GM12891 (cell line): ENCODE results near the gene SLC25A6.
"Not testable (repeated sequence)": the region's sequence is repeated elsewhere in the genome, so short reads cannot be mapped to it uniquely, and the experiment has no call there.

Experiments used
- DNase-seq: peaks from one replicate; pipeline ENCODE4 v3.0.0; 2011; ENCODE audit warnings: low spot score; ENCODE audit not compliant: insufficient read length
- FAIRE-seq: peaks from 2 replicates; lab custom pipeline; 2011; peaks lifted over from hg19 to GRCh38; lab: Jason Lieb, UNC
- PAX5 ChIP-seq: IDR thresholded peaks from 2 replicates; pipeline ENCODE4 v1.6.1; 2011; ENCODE audit warnings: low read length, moderate library complexity, mild to moderate bottlenecking; ENCODE audit not compliant: insufficient read depth, severe bottlenecking
- POLR2A ChIP-seq: IDR thresholded peaks from 2 replicates; pipeline ENCODE4 v1.6.1; 2011; ENCODE audit warnings: low read depth, low read length, control low read depth
- POLR2AphosphoS5 ChIP-seq: IDR thresholded peaks from 2 replicates; pipeline ENCODE4 v1.6.1; 2011; ENCODE audit warnings: low read depth, low read length, control low read depth
- POU2F2 ChIP-seq: IDR thresholded peaks from 2 replicates; pipeline ENCODE4 v1.6.1; 2011; ENCODE audit warnings: low read depth, mild to moderate bottlenecking, control low read depth, low read length, moderate library complexity
- SPI1 ChIP-seq: IDR thresholded peaks from 2 replicates; pipeline ENCODE4 v1.6.1; 2011; ENCODE audit warnings: low read depth, low read length, control low read depth
- TAF1 ChIP-seq: IDR thresholded peaks from 2 replicates; pipeline ENCODE4 v1.6.1; 2011; ENCODE audit warnings: low read depth, low read length, control low read depth

The SLC25A6 gene

GRCh38 chrX:1411326-1411725, 19.4 kb upstream of the SLC25A6 start:
- DNase-seq (no peak), FAIRE-seq (no peak)
- TF ChIP-seq TAF1: no peak
- TF ChIP-seq POU2F2: no peak
- TF ChIP-seq SPI1: no peak
- no peak for TF ChIP-seq POLR2AphosphoS5
- no peak for TF ChIP-seq POLR2A
- no peak for TF ChIP-seq PAX5

- no peak for DNase-seq
- no peak for TF ChIP-seq POLR2A
- TF ChIP-seq POU2F2: no peak
- TF ChIP-seq PAX5: no peak
- no peak for TF ChIP-seq TAF1
- no peak for TF ChIP-seq SPI1
- FAIRE-seq: peak; percentile 40
Measured at GRCh38 chrX:1407035-1407434, 15.1 kb upstream of the SLC25A6 start.

- DNase-seq, FAIRE-seq: not testable (repeated sequence)
Measured at GRCh38 chrX:1405769-1406168, 13.9 kb upstream of the SLC25A6 start.

- not testable (repeated sequence) for DNase-seq, FAIRE-seq
Measured at GRCh38 chrX:1403867-1404266, 12.0 kb upstream of the SLC25A6 start.

GRCh38 chrX:1403228-1403627, 11.3 kb upstream of the SLC25A6 start:
- TF ChIP-seq POU2F2 (no peak), POLR2A (no peak), PAX5 (no peak), SPI1 (no peak), TAF1 (no peak), POLR2AphosphoS5 (no peak)
- FAIRE-seq (no peak), DNase-seq (no peak)

- no peak for DNase-seq
- TF ChIP-seq POLR2A (no peak), POLR2AphosphoS5 (peak; percentile 33; the same call in 1 of the 2 replicates)
- no peak for FAIRE-seq
Measured at GRCh38 chrX:1401611-1402430, 9.9 kb upstream of the SLC25A6 start.

- TF ChIP-seq POU2F2: no peak
- TF ChIP-seq POLR2AphosphoS5: no peak
- TF ChIP-seq PAX5: no peak
- no peak for TF ChIP-seq POLR2A
- TF ChIP-seq TAF1: no peak
- TF ChIP-seq SPI1: no peak
- no peak for FAIRE-seq
- no peak for DNase-seq
Measured at GRCh38 chrX:1400742-1401471, 9.0 kb upstream of the SLC25A6 start.

- DNase-seq: no peak
- no peak for FAIRE-seq
- TF ChIP-seq SPI1 (no peak), POU2F2 (no peak), POLR2A (no peak), TAF1 (no peak), POLR2AphosphoS5 (no peak), PAX5 (no peak)
Measured at GRCh38 chrX:1400049-1400448, 8.1 kb upstream of the SLC25A6 start.

GRCh38 chrX:1398431-1399340, 6.8 kb upstream of the SLC25A6 start:
- FAIRE-seq (no peak), DNase-seq (no peak)
- TF ChIP-seq POU2F2 (no peak), POLR2AphosphoS5 (peak; percentile 56; the same call in 1 of the 2 replicates), POLR2A (peak; percentile 45; the same call in 1 of the 2 replicates)
